Neural crest cell (in vitro differentiated cells): Measurements from ENCODE around the gene GNAL. TPM values are rescaled to one million over a fixed set of nuclear protein-coding genes. Genes with fewer than 3 reads are reported as not detected.

Experiments
- DNase-seq: peaks from one replicate; pipeline ENCODE4 v3.0.0; 2021; ENCODE audit warnings: low read depth, mixed read lengths, low spot score
- H3K27ac Mint-ChIP-seq: one replicate; pipeline ENCODE4 v1.8.0; 2021; ENCODE audit warnings: mild to moderate bottlenecking, mixed read lengths; ENCODE audit not compliant: unreplicated experiment
- H3K27me3 Mint-ChIP-seq: 2 replicates; pipeline ENCODE4 v1.8.0; 2021; ENCODE audit warnings: low read depth, mild to moderate bottlenecking, mixed read lengths
- H3K36me3 Mint-ChIP-seq: 2 replicates; pipeline ENCODE4 v1.8.0; 2021; ENCODE audit warnings: low read depth, mild to moderate bottlenecking, mixed read lengths
- H3K4me1 Mint-ChIP-seq: 2 replicates; pipeline ENCODE4 v1.8.0; 2021; ENCODE audit warnings: mixed read lengths
- H3K4me3 Mint-ChIP-seq: one replicate; pipeline ENCODE4 v1.8.0; 2021; ENCODE audit warnings: mild to moderate bottlenecking, mixed read lengths
- H3K9me3 Mint-ChIP-seq: 2 replicates; pipeline ENCODE4 v1.8.0; 2021; ENCODE audit warnings: mixed read lengths
- total RNA-seq: library from RNA; stranded (reverse); gene quantifications from 2 replicates; pipeline ENCODE4 v1.2.1, GENCODE V29; 2021
- TF ChIP-seq, protein P1 (sequence below): fragments of 200-600 bp; sonication (generic); conservative IDR thresholded peaks from 2 replicates; pipeline ENCODE4 v1.5.0; 2021; ENCODE audit warnings: antibody characterized with exemption, mild to moderate bottlenecking

The GNAL gene
- total RNA-seq, 1 donor from 2014 or later: 20.4 TPM

DNA sequence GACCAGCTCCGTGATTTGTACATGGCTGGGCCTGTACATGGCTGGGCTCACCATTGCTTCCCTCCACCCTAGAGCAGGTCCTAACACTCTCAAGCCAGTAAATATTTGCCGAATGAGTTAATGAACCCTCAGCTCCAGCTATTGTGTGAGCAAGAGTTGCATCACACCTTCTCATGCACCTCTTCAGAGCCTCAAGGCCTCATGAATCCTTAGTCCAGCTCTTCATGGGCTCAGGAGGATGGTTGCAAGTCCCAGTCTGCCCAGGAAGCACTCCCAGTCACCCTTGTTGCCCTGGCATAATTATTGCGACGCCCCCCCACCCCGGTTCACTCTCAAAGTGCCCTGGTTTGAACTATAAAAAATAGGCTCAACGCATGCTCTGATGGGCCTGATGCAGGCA lies 30.1 kb upstream of the GNAL start:
- no peak for DNase-seq
- Mint-ChIP-seq H3K36me3 (no peaks in the 10 kb centered on the region), H3K4me3 (no peak overlapping the region), H3K4me1 (peaks cover 6% of the 10 kb centered on the region), H3K27ac (no peak overlapping the region), H3K27me3 (peaks cover 15% of the 10 kb centered on the region), H3K9me3 (no peaks in the 10 kb centered on the region)
- TF ChIP-seq, protein P1, sequence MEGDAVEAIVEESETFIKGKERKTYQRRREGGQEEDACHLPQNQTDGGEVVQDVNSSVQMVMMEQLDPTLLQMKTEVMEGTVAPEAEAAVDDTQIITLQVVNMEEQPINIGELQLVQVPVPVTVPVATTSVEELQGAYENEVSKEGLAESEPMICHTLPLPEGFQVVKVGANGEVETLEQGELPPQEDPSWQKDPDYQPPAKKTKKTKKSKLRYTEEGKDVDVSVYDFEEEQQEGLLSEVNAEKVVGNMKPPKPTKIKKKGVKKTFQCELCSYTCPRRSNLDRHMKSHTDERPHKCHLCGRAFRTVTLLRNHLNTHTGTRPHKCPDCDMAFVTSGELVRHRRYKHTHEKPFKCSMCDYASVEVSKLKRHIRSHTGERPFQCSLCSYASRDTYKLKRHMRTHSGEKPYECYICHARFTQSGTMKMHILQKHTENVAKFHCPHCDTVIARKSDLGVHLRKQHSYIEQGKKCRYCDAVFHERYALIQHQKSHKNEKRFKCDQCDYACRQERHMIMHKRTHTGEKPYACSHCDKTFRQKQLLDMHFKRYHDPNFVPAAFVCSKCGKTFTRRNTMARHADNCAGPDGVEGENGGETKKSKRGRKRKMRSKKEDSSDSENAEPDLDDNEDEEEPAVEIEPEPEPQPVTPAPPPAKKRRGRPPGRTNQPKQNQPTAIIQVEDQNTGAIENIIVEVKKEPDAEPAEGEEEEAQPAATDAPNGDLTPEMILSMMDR: no peak

DNA sequence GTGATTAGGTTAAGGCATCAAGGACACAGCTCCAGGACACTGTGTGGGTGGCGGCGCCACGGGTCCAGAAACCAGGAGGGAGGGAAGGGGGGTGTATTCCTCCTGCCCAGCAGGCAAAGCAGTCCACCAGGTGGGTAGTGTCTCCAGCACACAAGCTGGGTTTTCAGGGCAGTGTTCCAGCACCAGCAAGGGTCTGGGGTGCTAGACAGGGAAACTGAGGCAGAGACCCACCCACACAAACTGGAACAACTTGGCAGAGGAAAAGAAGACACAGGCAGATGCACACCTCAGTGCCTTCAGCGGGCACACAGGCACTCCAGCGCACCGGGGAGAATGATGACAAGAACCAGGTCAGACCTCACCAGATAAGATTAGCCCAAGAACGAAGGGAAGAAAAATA lies 28.4 kb upstream of the GNAL start:
- no peak overlapping the region for H3K4me3 Mint-ChIP-seq
- no peak for DNase-seq
- H3K27ac Mint-ChIP-seq: no peak overlapping the region
- no peaks in the 10 kb centered on the region for H3K27me3 Mint-ChIP-seq
- no peaks in the 10 kb centered on the region for H3K36me3 Mint-ChIP-seq
- TF ChIP-seq, protein P1: no peak
- H3K9me3 Mint-ChIP-seq: no peaks in the 10 kb centered on the region
- H3K4me1 Mint-ChIP-seq: peaks cover under 1% of the 10 kb centered on the region

DNA sequence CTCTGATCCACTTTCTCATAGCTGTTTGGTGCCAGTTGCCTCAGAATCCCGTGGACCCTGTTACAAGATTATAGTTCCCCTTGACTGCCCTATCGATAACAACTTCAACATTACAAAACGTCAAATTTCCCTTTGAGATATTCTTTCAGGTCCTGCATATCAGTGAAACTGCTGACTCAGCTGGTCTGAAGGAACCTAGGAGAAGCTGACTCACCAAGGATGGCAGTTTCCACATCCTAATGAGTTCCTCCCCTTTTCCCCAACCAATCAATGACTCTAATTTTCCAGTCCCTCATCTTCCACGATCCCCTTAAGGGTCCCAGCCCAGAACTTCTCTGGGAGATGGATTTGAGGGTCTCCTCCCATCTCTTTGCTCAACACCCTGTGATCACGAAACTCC lies 27.6 kb upstream of the GNAL start:
- no peak for DNase-seq
- Mint-ChIP-seq H3K4me1 (peaks cover 1% of the 10 kb centered on the region), H3K27ac (no peak overlapping the region), H3K27me3 (no peaks in the 10 kb centered on the region), H3K4me3 (no peak overlapping the region), H3K36me3 (no peaks in the 10 kb centered on the region), H3K9me3 (no peaks in the 10 kb centered on the region)
- TF ChIP-seq, protein P1: no peak

DNA sequence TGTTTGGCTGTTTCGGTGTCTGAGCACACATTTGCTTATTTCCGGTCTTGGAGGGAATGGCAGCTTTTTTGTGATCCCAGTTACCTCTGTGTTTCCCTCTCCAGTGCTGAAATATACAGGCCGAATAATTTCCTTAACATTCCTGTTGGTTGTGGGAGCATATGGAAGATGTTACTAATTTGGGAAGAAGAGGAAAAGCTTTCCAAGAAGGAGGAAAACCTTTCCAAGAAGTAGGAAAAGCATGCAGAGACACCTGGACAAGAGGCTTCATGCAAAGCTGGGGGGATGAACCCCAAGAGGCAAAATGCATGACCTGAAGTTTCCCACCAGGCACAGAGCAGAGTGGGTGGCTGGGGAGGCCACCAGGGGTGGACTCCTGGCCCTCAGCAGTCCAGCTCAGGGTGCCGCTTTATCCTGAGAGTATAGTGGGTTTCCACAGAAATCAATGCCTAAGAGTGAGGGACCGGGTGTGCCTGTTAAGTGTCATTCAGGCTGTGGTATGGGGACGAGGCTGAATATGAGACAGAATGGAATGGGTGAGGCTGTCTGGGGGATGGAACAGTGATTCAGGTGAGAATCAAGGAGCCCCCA lies 25.5 kb upstream of the GNAL start:
- Mint-ChIP-seq H3K27ac (no peak overlapping the region), H3K36me3 (no peaks in the 10 kb centered on the region), H3K4me1 (peaks cover 7% of the 10 kb centered on the region), H3K9me3 (no peaks in the 10 kb centered on the region), H3K4me3 (no peak overlapping the region), H3K27me3 (no peaks in the 10 kb centered on the region)
- TF ChIP-seq, protein P1: no peak
- DNase-seq: no peak

DNA sequence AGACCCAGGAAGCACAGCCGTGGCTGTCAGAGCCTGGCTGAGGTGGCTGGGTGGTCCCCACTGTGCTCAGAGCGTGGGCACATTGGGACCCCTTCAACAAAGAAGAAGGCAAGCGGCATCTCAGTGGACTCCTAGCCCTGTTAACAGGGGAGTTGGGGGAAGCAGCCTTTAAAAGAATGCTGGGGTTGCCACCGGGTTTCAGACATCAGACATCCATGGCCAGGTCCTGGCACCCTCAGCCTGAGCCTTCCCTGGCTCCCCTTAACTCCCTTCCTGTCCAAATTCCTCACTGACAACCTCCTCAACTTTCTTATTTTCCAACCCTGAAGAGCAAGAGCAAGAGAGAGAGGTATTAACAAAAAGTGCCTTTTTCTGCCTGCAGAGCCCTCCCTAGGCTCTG lies 24.8 kb upstream of the GNAL start:
- Mint-ChIP-seq H3K36me3 (no peaks in the 10 kb centered on the region), H3K27ac (no peak overlapping the region), H3K9me3 (no peaks in the 10 kb centered on the region), H3K4me3 (no peak overlapping the region), H3K27me3 (no peaks in the 10 kb centered on the region), H3K4me1 (peaks cover 15% of the 10 kb centered on the region)
- no peak for DNase-seq
- TF ChIP-seq, protein P1: no peak
